ENCODE results near the gene PDXDC1.
"Not testable (repeated sequence)": the region's sequence is repeated elsewhere in the genome, so short reads cannot be mapped to it uniquely, and the experiment has no call there.

DNA sequence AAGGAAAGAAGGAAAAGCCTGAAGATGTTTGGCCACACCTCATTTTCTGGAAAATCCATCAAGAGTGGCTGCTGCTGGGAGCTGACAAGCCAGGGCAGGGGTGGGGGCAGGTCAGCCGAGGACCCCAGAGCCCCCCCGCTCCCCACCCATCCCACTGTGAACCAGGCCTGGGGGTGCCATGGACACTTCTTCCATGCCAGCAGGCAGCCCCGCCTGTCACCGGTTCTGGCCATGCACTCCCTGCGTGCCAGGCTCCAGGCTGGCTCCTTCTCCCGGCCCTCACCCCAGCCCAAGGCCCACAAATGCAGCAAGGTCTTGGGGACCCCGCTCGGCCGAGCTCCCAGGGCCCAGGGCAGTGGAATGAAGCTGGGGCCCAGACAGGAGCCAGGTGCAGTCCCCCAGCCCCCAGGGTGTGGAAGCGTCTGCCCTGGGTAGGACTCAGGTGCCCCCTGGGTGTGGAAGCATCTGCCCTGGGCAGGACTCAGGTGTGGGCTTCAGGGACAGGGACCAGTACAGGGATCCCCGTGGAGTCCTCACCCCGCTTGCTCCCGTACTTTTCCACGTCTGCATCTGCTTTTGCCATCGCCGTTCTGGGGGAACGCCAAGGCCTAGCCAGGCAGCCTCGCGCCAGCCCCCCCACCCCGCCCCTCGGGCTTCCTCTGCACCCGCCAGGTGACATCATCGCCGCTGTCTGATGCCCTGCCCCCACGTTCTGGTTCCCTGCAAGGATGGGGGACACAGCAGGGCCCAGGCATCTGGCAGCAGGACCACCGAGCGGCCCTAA is 167.5 kb downstream of the PDXDC1 start:
- not testable (repeated sequence) for TF ChIP-seq EZH2 (IDR thresholded peaks at IDR 0.05; ENCODE audit: borderline replicate concordance, insufficient read depth, low read depth, low read length, poor library complexity, severe bottlenecking)
- TF ChIP-seq, protein P1, sequence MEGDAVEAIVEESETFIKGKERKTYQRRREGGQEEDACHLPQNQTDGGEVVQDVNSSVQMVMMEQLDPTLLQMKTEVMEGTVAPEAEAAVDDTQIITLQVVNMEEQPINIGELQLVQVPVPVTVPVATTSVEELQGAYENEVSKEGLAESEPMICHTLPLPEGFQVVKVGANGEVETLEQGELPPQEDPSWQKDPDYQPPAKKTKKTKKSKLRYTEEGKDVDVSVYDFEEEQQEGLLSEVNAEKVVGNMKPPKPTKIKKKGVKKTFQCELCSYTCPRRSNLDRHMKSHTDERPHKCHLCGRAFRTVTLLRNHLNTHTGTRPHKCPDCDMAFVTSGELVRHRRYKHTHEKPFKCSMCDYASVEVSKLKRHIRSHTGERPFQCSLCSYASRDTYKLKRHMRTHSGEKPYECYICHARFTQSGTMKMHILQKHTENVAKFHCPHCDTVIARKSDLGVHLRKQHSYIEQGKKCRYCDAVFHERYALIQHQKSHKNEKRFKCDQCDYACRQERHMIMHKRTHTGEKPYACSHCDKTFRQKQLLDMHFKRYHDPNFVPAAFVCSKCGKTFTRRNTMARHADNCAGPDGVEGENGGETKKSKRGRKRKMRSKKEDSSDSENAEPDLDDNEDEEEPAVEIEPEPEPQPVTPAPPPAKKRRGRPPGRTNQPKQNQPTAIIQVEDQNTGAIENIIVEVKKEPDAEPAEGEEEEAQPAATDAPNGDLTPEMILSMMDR (IDR thresholded peaks at IDR 0.05), result not testable (repeated sequence)

All from B cell (primary cell).